GM12878 (cell line): ENCODE results near the gene XRCC4. TPM values are rescaled to one million over a fixed set of nuclear protein-coding genes. Genes with fewer than 3 reads are reported as not detected.

Source experiments
- ATAC-seq: fragments of 200-7000 bp; cut with Tn5 transposase; 3 replicates; pipeline ENCODE4 v1.9.1; 2020; ENCODE audit warnings: mild to moderate bottlenecking, moderate library complexity
- BruUV-seq: library from RNA; stranded (reverse); fragments of 400-500 nt; replicated peaks from 2 replicates; lab custom pipeline; 2021; lab: Mats Ljungman, UMichigan
- CTCF ChIA-PET: fragments of 300-600 bp; sonication (Branson Sonifier 250); formaldehyde crosslinking; extraction: SDS; loops from one replicate; lab custom pipeline; 2021; ENCODE audit warnings: inconsistent platforms; lab: Yijun Ruan, JAX
- POLR2A ChIA-PET: fragments of 350-600 bp; formaldehyde crosslinking; extraction: SDS; loops from one replicate; lab custom pipeline; 2021; ENCODE audit warnings: inconsistent platforms; lab: Charles Lee
- RAD21 ChIA-PET: fragments of 300-600 bp; sonication (Branson Sonifier 250); formaldehyde crosslinking; loops from one replicate; lab custom pipeline; 2023; ENCODE audit warnings: antibody characterized with exemption; ENCODE audit not compliant: unreplicated experiment; lab: Charles Lee
- SMC1A ChIA-PET: fragments of 300-600 bp; sonication (Branson Sonifier 250); formaldehyde crosslinking; loops from one replicate; lab custom pipeline; 2023; ENCODE audit not compliant: unreplicated experiment, uncharacterized antibody; lab: Charles Lee
- DNase-seq: peaks from one replicate; pipeline ENCODE4 v3.0.0-alpha.2; 2011; ENCODE audit warnings: low read depth, low spot score
- FAIRE-seq: peaks from 3 replicates; lab custom pipeline; 2011; peaks lifted over from hg19 to GRCh38; lab: Jason Lieb, UNC
- H2AFZ ChIP-seq: 2 replicates; pipeline ENCODE4 v1.6.0; 2011; ENCODE audit warnings: low read depth, low read length, control low read depth; ENCODE audit not compliant: control insufficient read depth
- H3K27ac ChIP-seq: 2 replicates; pipeline ENCODE4 v1.5.1; 2011; ENCODE audit warnings: control low read depth; ENCODE audit not compliant: control insufficient read depth, insufficient read depth
- H3K27me3 ChIP-seq, 2 experiments: replicated peaks in 1 of 2; 2 replicates each; pipeline versions ENCODE4 v1.6.0 to v1.6.1; 2011; ENCODE audit warnings: low read length in 1 of 2; ENCODE audit not compliant: control insufficient read depth in 2 of 2, insufficient read depth in 2 of 2
- H3K36me3 ChIP-seq, 2 experiments: 2 replicates each; pipeline ENCODE4 v1.5.1; 2011; ENCODE audit warnings: low read length in 1 of 2; ENCODE audit not compliant: control insufficient read depth in 2 of 2, insufficient read depth in 2 of 2
- H3K4me1 ChIP-seq: 2 replicates; pipeline ENCODE4 v1.6.1; 2011; ENCODE audit warnings: mild to moderate bottlenecking, low read length, moderate library complexity, mixed read lengths; ENCODE audit not compliant: control insufficient read depth, insufficient read depth
- H3K4me2 ChIP-seq: 2 replicates; pipeline ENCODE4 v1.6.0; 2011; ENCODE audit warnings: control low read depth; ENCODE audit not compliant: control insufficient read depth, insufficient read depth
- H3K4me3 ChIP-seq: fragments of 200-600 bp; sonication (generic); 2 replicates; pipeline ENCODE4 v1.5.1; 2016
- H3K79me2 ChIP-seq: 2 replicates; pipeline ENCODE4 v1.6.0; 2011; ENCODE audit warnings: low read length; ENCODE audit not compliant: control insufficient read depth, insufficient read depth
- H3K9ac ChIP-seq: 2 replicates; pipeline ENCODE4 v1.8.0; 2011; ENCODE audit warnings: low read length, control low read depth, mixed read lengths; ENCODE audit not compliant: control insufficient read depth, insufficient read depth
- H3K9me3 ChIP-seq: replicated peaks from 3 replicates; pipeline ENCODE4 v1.5.1; 2011; ENCODE audit warnings: mild to moderate bottlenecking, low read length; ENCODE audit not compliant: control insufficient read depth, insufficient read depth
- H4K20me1 ChIP-seq: 2 replicates; pipeline ENCODE4 v1.6.0; 2011; ENCODE audit not compliant: control insufficient read depth, insufficient read depth
- CBX5 ChIP-seq: sonication (generic); IDR thresholded peaks from 2 replicates; pipeline ENCODE4 v1.6.1; 2016; ENCODE audit warnings: low read depth, moderate library complexity, mild to moderate bottlenecking, inconsistent platforms
- CEBPB ChIP-seq, 2 experiments: fragments of 150-350 bp in 1 of 2; IDR thresholded peaks; 2 replicates each; pipeline ENCODE4 v1.6.1; 2012 to 2014; ENCODE audit warnings: low read depth in 2 of 2, low read length in 2 of 2, borderline replicate concordance in 1 of 2, inconsistent platforms in 1 of 2
- FOXM1 ChIP-seq: IDR thresholded peaks from 2 replicates; pipeline ENCODE4 v1.6.1; 2012; ENCODE audit warnings: low read depth, mild to moderate bottlenecking, inconsistent platforms, low read length, moderate library complexity
- HCFC1 ChIP-seq: fragments of 150-350 bp; IDR thresholded peaks from 2 replicates; pipeline ENCODE4 v1.6.1; 2014; ENCODE audit warnings: low read length
- MXI1 ChIP-seq: fragments of 150-350 bp; IDR thresholded peaks from 2 replicates; pipeline ENCODE4 v1.6.1; 2011; ENCODE audit warnings: low read depth, mild to moderate bottlenecking, inconsistent platforms, low read length, improper control_type of control experiment
- NBN ChIP-seq: fragments of 450-650 bp; IDR thresholded peaks from 2 replicates; pipeline ENCODE4 v1.6.1; 2016
- NFYA ChIP-seq: IDR thresholded peaks from 2 replicates; pipeline ENCODE4 v1.6.1; 2011; ENCODE audit warnings: low read depth, mild to moderate bottlenecking, low read length, improper control_type of control experiment, borderline replicate concordance
- NFYB ChIP-seq: IDR thresholded peaks from 2 replicates; pipeline ENCODE4 v1.6.1; 2011; ENCODE audit warnings: low read depth, mild to moderate bottlenecking, low read length, improper control_type of control experiment, moderate library complexity; ENCODE audit not compliant: insufficient read depth
- PML ChIP-seq: IDR thresholded peaks from 2 replicates; pipeline ENCODE4 v1.6.1; 2012; ENCODE audit warnings: low read length, inconsistent platforms
- TBL1XR1 ChIP-seq: IDR thresholded peaks from 2 replicates; pipeline ENCODE4 v1.6.1; 2012; ENCODE audit warnings: low read depth, low read length, improper control_type of control experiment
- WGBS: methylation state at CpG from one replicate; pipeline ENCODE4 v1.1.6; 2016; ENCODE audit warnings: low lambda C conversion rate; ENCODE audit not compliant: insufficient replicate concordance, insufficient coverage; ENCODE audit errors: missing lambda C conversion rate; 5-methylcytosine and 5-hydroxymethylcytosine counted together
- in situ Hi-C: fragments of 300-500 bp; cut with MboI; formaldehyde crosslinking; loops from 9 replicates; pipeline ENCODE4 v1.14.3; 2018; ENCODE audit warnings: mixed read lengths
- intact Hi-C: fragments of 100-400 bp; cut with micrococcal nuclease; formaldehyde crosslinking; loops from one replicate; pipeline ENCODE4 v1.14.2; 2022; ENCODE audit not compliant: unreplicated experiment
- polyA plus RNA-seq, 11 experiments: library from polyadenylated mRNA; depleted of rRNA in 4 of 11; unstranded in 6 of 11; stranded (reverse) in 5 of 11; fragments of >200 nt; fragmentation: Nextera tagmentation in 4 of 11; fragmentation: Illumina TruSeq in 1 of 11; extraction: Ambion mirVana in 4 of 11; extraction: Trizol in 1 of 11; gene quantifications; 1 replicate in 1 of 11; 2 replicates in 10 of 11; pipeline versions ENCODE4 v1.2.1 to v1.2.3, GENCODE V29; 2011 to 2016; ENCODE audit warnings: inconsistent platforms in 2 of 11, missing spikeins in 2 of 11, low read depth in 1 of 11
- total RNA-seq, 4 experiments: library from RNA; depleted of rRNA in 3 of 4; stranded (reverse); fragments of >200 nt in 3 of 4; fragmentation: Illumina TruSeq in 1 of 4; extraction: Trizol in 1 of 4; gene quantifications; 2 replicates each; pipeline versions ENCODE4 v1.2.1 to v1.2.3, GENCODE V29; 2013 to 2021

XRCC4 gene
- total and polyA plus RNA-seq, 10 of the 15 experiments (the other 5 are each of a cell fraction or from before 2014, with no cell fraction given): 12.1 to 53.6 (median 25.8) TPM

DNA sequence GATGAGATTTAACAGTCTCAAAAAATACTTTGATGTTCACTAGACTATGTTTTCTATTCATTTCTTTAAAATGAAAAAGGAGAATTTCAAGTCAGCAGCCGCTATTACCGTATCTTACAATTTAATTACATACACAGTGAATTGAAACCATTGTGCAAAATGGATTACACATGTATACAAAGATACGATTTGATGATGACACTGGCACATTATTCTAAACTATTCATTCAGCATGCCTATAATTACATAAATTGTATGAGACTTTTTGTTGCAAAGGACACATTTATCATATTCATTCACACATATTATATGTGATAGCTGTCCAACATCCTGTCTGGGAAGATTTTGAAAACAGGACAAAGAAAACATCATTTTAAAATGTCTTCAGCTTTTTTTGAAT, 275.9 kb downstream of the XRCC4 start:
- in situ Hi-C loops: no loop called here
- Histone ChIP-seq H3K27ac (no peak overlapping the region), H3K4me3 (no peak overlapping the region), H3K4me2 (no peak overlapping the region), H3K79me2 (no peaks in the 10 kb centered on the region), H3K27me3 (no peaks in the 10 kb centered on the region), H4K20me1 (no peaks in the 10 kb centered on the region), H3K9ac (no peak overlapping the region), H3K9me3 (peaks cover 4% of the 10 kb centered on the region; the same call in 1 of the 3 replicates), H3K36me3 (no peaks in the 10 kb centered on the region), H2AFZ (no peak overlapping the region), H3K4me1 (0 out of 2 replicates have a peak, but pooled peaks cover 4% of the 10 kb centered on the region)
- ATAC-seq (no peak), FAIRE-seq (no peak), DNase-seq (no peak)
- no TSS peak for BruUV-seq
- ChIA-PET CTCF (no interaction called here), SMC1A (interaction anchor here (0.6 kb wide), 1 partner anchor 8 kb away, joined by 3 read pairs; no protein-coding TSS in a partner anchor), RAD21 (no interaction called here), POLR2A (no interaction called here)
- WGBS: 98% methylated on average over 3 of the region's 3 CpGs
- intact Hi-C loops: no loop called here
- TF ChIP-seq TBL1XR1 (no peak), NBN (no peak), HCFC1 (no peak), CBX5 (no peak), NFYB (no peak), CEBPB (IDR thresholded peaks at IDR 0.05; ENCODE audit: borderline replicate concordance in 1 of 2, low read depth in 2 of 2, low read length in 2 of 2) (no peak), MXI1 (no peak), FOXM1 (no peak), PML (no peak), NFYA (no peak)
